H1 (cell line): ENCODE data around the gene DNAJB6. TPM values are rescaled to one million over a fixed set of nuclear protein-coding genes. Genes with fewer than 3 reads are reported as not detected.
A peak's percentile ranks its signal among the peaks of the same experiment; 100 is the strongest.

Experiments used
- CTCF ChIA-PET: fragments of 300-600 bp; sonication (Branson Sonifier 250); formaldehyde crosslinking; loops from one replicate; lab custom pipeline; 2021; ENCODE audit not compliant: partially characterized antibody; lab: Charles Lee
- POLR2A ChIA-PET: fragments of 300-600 bp; sonication (Branson Sonifier 250); formaldehyde crosslinking; loops from one replicate; lab custom pipeline; 2021; ENCODE audit warnings: inconsistent platforms; ENCODE audit not compliant: partially characterized antibody; lab: Charles Lee
- DNase-seq, 2 experiments: peaks; one replicate each; pipeline versions ENCODE4 v3.0.0 to v3.0.0-alpha.2; 2010 to 2022; ENCODE audit warnings: low spot score in 2 of 2, low read depth in 1 of 2, mixed read lengths in 1 of 2
- FAIRE-seq: peaks from 2 replicates; lab custom pipeline; 2011; peaks lifted over from hg19 to GRCh38; lab: Jason Lieb, UNC
- H2AFZ ChIP-seq: 2 replicates; pipeline ENCODE4 v1.8.1; 2012; ENCODE audit warnings: low read length, inconsistent platforms
- H2AK5ac ChIP-seq: 2 replicates; pipeline ENCODE4 v1.6.1; 2013; ENCODE audit warnings: low read depth, low read length
- H2BK120ac ChIP-seq: replicated peaks from 2 replicates; pipeline ENCODE3; 2013; ENCODE audit warnings: low read depth, low read length, inconsistent platforms
- H2BK12ac ChIP-seq: 2 replicates; pipeline ENCODE4 v1.6.1; 2013; ENCODE audit warnings: low read depth, low read length
- H2BK15ac ChIP-seq: 2 replicates; pipeline ENCODE4 v1.6.1; 2013; ENCODE audit warnings: low read length
- H2BK20ac ChIP-seq: 2 replicates; pipeline ENCODE4 v1.6.1; 2013; ENCODE audit warnings: low read length
- H2BK5ac ChIP-seq: 2 replicates; pipeline ENCODE4 v1.6.1; 2013; ENCODE audit warnings: low read depth, low read length
- H3K14ac ChIP-seq: 2 replicates; pipeline ENCODE4 v1.6.1; 2013; ENCODE audit warnings: inconsistent platforms; ENCODE audit not compliant: insufficient read length
- H3K18ac ChIP-seq: 2 replicates; pipeline ENCODE4 v1.6.1; 2013; ENCODE audit warnings: low read length; ENCODE audit errors: extremely low read depth
- H3K23ac ChIP-seq: 2 replicates; pipeline ENCODE4 v1.6.1; 2013; ENCODE audit warnings: inconsistent platforms; ENCODE audit not compliant: insufficient read length
- H3K23me2 ChIP-seq: 2 replicates; pipeline ENCODE4 v1.6.1; 2013; ENCODE audit warnings: low read depth, low read length
- H3K27ac ChIP-seq: 2 replicates; pipeline ENCODE4 v1.6.1; 2011; ENCODE audit warnings: low read depth, low read length, inconsistent platforms
- H3K27me3 ChIP-seq, 4 experiments: replicated peaks in 1 of 4; 1 replicate in 1 of 4; 2 replicates in 3 of 4; pipeline versions ENCODE4 v1.6.1 to v1.8.1; 2011 to 2013; ENCODE audit warnings: low read length in 3 of 4, mild to moderate bottlenecking in 3 of 4, inconsistent platforms in 2 of 4, mixed read lengths in 2 of 4, moderate library complexity in 1 of 4; ENCODE audit not compliant: control insufficient read depth in 3 of 4, insufficient read depth in 3 of 4; ENCODE audit errors: extremely low read depth in 1 of 4
- H3K36me3 ChIP-seq, 4 experiments: 2 replicates each; pipeline versions ENCODE4 v1.6.1 to v1.8.1; 2011 to 2013; ENCODE audit warnings: mild to moderate bottlenecking in 4 of 4, low read length in 3 of 4, moderate library complexity in 2 of 4, control low read depth in 1 of 4, inconsistent platforms in 1 of 4; ENCODE audit not compliant: insufficient read depth in 4 of 4, control insufficient read depth in 2 of 4
- H3K4ac ChIP-seq: replicated peaks from 2 replicates; pipeline ENCODE3; 2013; ENCODE audit warnings: low read length, low read depth, mixed read lengths, inconsistent platforms; ENCODE audit not compliant: insufficient read length
- H3K4me1 ChIP-seq, 4 experiments: replicated peaks in 1 of 4; 1 replicate in 1 of 4; 2 replicates in 3 of 4; pipeline versions ENCODE4 v1.6.1 to v1.8.1; 2011 to 2013; ENCODE audit warnings: low read length in 3 of 4, inconsistent platforms in 2 of 4, mixed read lengths in 1 of 4; ENCODE audit not compliant: insufficient read depth in 4 of 4, control insufficient read depth in 3 of 4
- H3K4me2 ChIP-seq, 2 experiments: 2 replicates each; pipeline versions ENCODE4 v1.6.1 to v1.8.1; 2011 to 2013; ENCODE audit warnings: low read depth in 2 of 2, low read length in 2 of 2, control low read depth in 1 of 2, inconsistent platforms in 1 of 2, mild to moderate bottlenecking in 1 of 2; ENCODE audit not compliant: insufficient read depth in 1 of 2
- H3K4me3 ChIP-seq, 4 experiments: fragments of 200-600, 300-600 bp in 1 of 4; sonication (generic), shearing (Covaris generic), sonication (Bioruptor Twin) in 1 of 4; 2 replicates each; pipeline versions ENCODE4 v1.5.1 to v1.8.1; 2011 to 2016; ENCODE audit warnings: low read length in 4 of 4, low read depth in 3 of 4, control low read depth in 2 of 4, inconsistent platforms in 2 of 4, mild to moderate bottlenecking in 2 of 4, mixed read lengths in 1 of 4, moderate library complexity in 1 of 4; ENCODE audit not compliant: insufficient read depth in 2 of 4; ENCODE audit errors: extremely low read depth in 1 of 4
- H3K56ac ChIP-seq: replicated peaks from 2 replicates; pipeline ENCODE3; 2013; ENCODE audit warnings: low read depth, mild to moderate bottlenecking, mixed read lengths, low read length, inconsistent platforms; ENCODE audit not compliant: insufficient read length
- H3K79me1 ChIP-seq: 2 replicates; pipeline ENCODE4 v1.6.1; 2013; ENCODE audit warnings: low read depth, low read length, control low read depth
- H3K79me2 ChIP-seq, 2 experiments: 2 replicates each; pipeline versions ENCODE4 v1.6.1 to v1.8.1; 2012 to 2013; ENCODE audit warnings: low read length in 2 of 2, mild to moderate bottlenecking in 2 of 2, inconsistent platforms in 1 of 2; ENCODE audit not compliant: insufficient read depth in 2 of 2, control insufficient read depth in 1 of 2
- H3K9ac ChIP-seq, 4 experiments: replicated peaks in 1 of 4; 1 replicate in 1 of 4; 2 replicates in 3 of 4; pipeline versions ENCODE4 v1.6.1 to v1.8.1; 2011 to 2013; ENCODE audit warnings: low read depth in 3 of 4, low read length in 3 of 4, control low read depth in 2 of 4, mild to moderate bottlenecking in 2 of 4, moderate library complexity in 2 of 4, inconsistent platforms in 1 of 4; ENCODE audit errors: extremely low read depth in 1 of 4
- H3K9me3 ChIP-seq, 2 experiments: 2 replicates each; pipeline versions ENCODE4 v1.6.1 to v1.8.1; 2012 to 2013; ENCODE audit warnings: mild to moderate bottlenecking in 2 of 2, moderate library complexity in 2 of 2, control low read depth in 1 of 2, inconsistent platforms in 1 of 2, low read depth in 1 of 2, low read length in 1 of 2, mixed read lengths in 1 of 2; ENCODE audit not compliant: insufficient read depth in 2 of 2
- H4K20me1 ChIP-seq, 2 experiments: replicated peaks in 1 of 2; 2 replicates each; pipeline versions ENCODE3 to v1.8.1; 2011 to 2013; ENCODE audit warnings: inconsistent platforms in 2 of 2, low read length in 2 of 2, mild to moderate bottlenecking in 1 of 2; ENCODE audit not compliant: insufficient read depth in 2 of 2, control insufficient read depth in 1 of 2
- H4K5ac ChIP-seq: 2 replicates; pipeline ENCODE4 v1.6.1; 2013; ENCODE audit warnings: low read length, low read depth, mixed read lengths, inconsistent platforms; ENCODE audit not compliant: insufficient read length
- H4K8ac ChIP-seq: 2 replicates; pipeline ENCODE4 v1.8.0; 2013; ENCODE audit warnings: mild to moderate bottlenecking, moderate library complexity, low read length, inconsistent platforms; ENCODE audit not compliant: insufficient read depth; ENCODE audit errors: extremely low read depth
- H4K91ac ChIP-seq: replicated peaks from 2 replicates; pipeline ENCODE3; 2013; ENCODE audit warnings: low read length, mixed read lengths, inconsistent platforms; ENCODE audit not compliant: insufficient read length
- YY1 ChIP-seq: IDR thresholded peaks from 2 replicates; pipeline ENCODE4 v1.6.1; 2011; ENCODE audit warnings: low read depth, mild to moderate bottlenecking, low read length
- WGBS, 2 experiments: shearing (Covaris generic) in 1 of 2; methylation state at CpG; one replicate each; pipeline versions ENCODE4 v1.1.6 to v1.1.7; 2013 to 2015; ENCODE audit warnings: low lambda C conversion rate in 2 of 2, mixed read lengths in 2 of 2, inconsistent platforms in 1 of 2, low coverage in 1 of 2, missing lambda C conversion rate in 1 of 2; ENCODE audit not compliant: insufficient replicate concordance in 2 of 2, insufficient coverage in 1 of 2, insufficient read length in 1 of 2; ENCODE audit errors: extremely low coverage in 1 of 2, missing lambda C conversion rate in 1 of 2; 5-methylcytosine and 5-hydroxymethylcytosine counted together
- polyA plus RNA-seq, 7 experiments: library from polyadenylated mRNA; depleted of rRNA in 3 of 7; stranded (reverse) in 5 of 7; unstranded in 2 of 7; fragments of >200 nt in 5 of 7; fragments of 200-250 nt in 2 of 7; gene quantifications; 1 replicate in 5 of 7; 2 replicates in 1 of 7; 4 replicates in 1 of 7; pipeline versions ENCODE4 v1.2.1 to v1.2.3, GENCODE V29; 2011 to 2013; ENCODE audit warnings: missing spikeins in 2 of 7, mixed read lengths in 2 of 7
- total RNA-seq: library from RNA; stranded (reverse); fragmentation: NEBNext Ultra II Directional; extraction: Animal tissue kit (Norgen Biotek cat#: 25700); gene quantifications from 2 replicates; pipeline ENCODE4 v1.2.1, GENCODE V29; 2021

The DNAJB6 gene
- total and polyA plus RNA-seq, 2 of the 8 experiments (the other 6 are each of a cell fraction or from before 2014, with no cell fraction given), result 166 to 295 TPM

DNA sequence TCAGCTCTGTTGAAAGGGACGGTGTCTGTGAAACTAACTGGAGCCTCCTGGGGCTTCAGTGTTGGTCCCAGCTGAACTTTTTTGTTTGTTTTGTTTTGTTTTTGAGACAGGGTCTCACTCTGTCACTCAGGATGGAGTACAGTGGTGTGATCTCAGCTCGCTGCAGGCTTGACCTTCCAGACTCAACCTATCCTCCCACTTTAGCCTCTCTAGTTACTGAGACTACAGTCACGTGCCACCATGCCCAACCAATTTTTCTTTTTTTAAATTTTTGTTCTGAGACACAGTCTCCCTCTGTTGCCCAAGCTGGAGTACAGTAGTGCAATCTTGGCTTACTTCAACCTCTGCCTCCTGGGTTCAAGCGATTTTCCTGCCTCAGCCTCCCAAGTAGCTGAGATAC lies 13.4 kb upstream of the DNAJB6 start:
- no peak overlapping the region; the same call in 1 of the 2 replicates for H2BK20ac ChIP-seq
- no peak overlapping the region for H2BK5ac ChIP-seq
- no peaks in the 10 kb centered on the region for H3K23me2 ChIP-seq
- H3K36me3 ChIP-seq, result no peaks in the 10 kb centered on the region
- H2BK12ac ChIP-seq, result 0 out of 2 replicates have a peak overlapping the region, but pooled peaks have one; percentile 33
- TF ChIP-seq YY1, result no peak
- TF ChIP-seq, all 59 proteins: peak for 0
- no peak overlapping the region for H4K5ac ChIP-seq
- no peak overlapping the region for H4K91ac ChIP-seq
- ChIA-PET POLR2A (interaction anchor here (0.9 to 9.4 kb wide), 4 partner anchors 10 to 66 kb away, joined by 3 to 62 read pairs (median 8); partner anchors contain the start of gene DNAJB6), CTCF (interaction anchor here (0.7 to 2.8 kb wide), 5 partner anchors 9 to 15 kb away, joined by 3 to 18 read pairs (median 3); no protein-coding TSS in a partner anchor)
- H3K18ac ChIP-seq, result no peak overlapping the region
- 68% methylated on average over 4 of the region's 4 CpGs; no CpG with 5 or more reads in 1 of the 2 experiments for WGBS, 2 experiments
- H3K27me3 ChIP-seq, result no peaks in the 10 kb centered on the region
- no peak overlapping the region for H3K4ac ChIP-seq
- no peaks in the 10 kb centered on the region for H3K79me1 ChIP-seq
- peaks cover 0 to 3% (median 2%) of the 10 kb centered on the region in 4 experiments; a peak in 5 of 7 replicates for H3K4me1 ChIP-seq
- H3K14ac ChIP-seq, result no peak overlapping the region
- no peaks in the 10 kb centered on the region for H3K9me3 ChIP-seq
- no peak overlapping the region for H2AK5ac ChIP-seq
- no peak overlapping the region for H2BK120ac ChIP-seq
- FAIRE-seq, result no peak
- no peak overlapping the region for H2AFZ ChIP-seq
- no peaks in the 10 kb centered on the region for H4K20me1 ChIP-seq
- no peak overlapping the region for H3K23ac ChIP-seq
- H3K27ac ChIP-seq, result no peak overlapping the region
- H4K8ac ChIP-seq, result no peak overlapping the region
- H3K56ac ChIP-seq, result no peak overlapping the region
- no peak for DNase-seq
- no peak overlapping the region for H3K9ac ChIP-seq
- H3K4me3 ChIP-seq, result no peak overlapping the region
- no peaks in the 10 kb centered on the region for H3K79me2 ChIP-seq
- H3K4me2 ChIP-seq, result no peak overlapping the region
- no peak overlapping the region for H2BK15ac ChIP-seq
